GM20431 (cell line): ENCODE measurements around the gene TUBB3.
"Not testable (repeated sequence)": the region's sequence is repeated elsewhere in the genome, so short reads cannot be mapped to it uniquely, and the experiment has no call there.

Source experiments
- in situ Hi-C: fragments of 300-500 bp; cut with MseI, MboI; formaldehyde crosslinking; loops from one replicate; pipeline ENCODE4 v1.15.0; 2020; ENCODE audit warnings: low sequenced_read_pairs; ENCODE audit not compliant: unreplicated experiment

Gene TUBB3

GRCh38 chr16:89935620-89936019, 12.5 kb downstream of the TUBB3 start:
- in situ Hi-C loops: not testable (repeated sequence)

- in situ Hi-C loops: no loop called here
Measured at GRCh38 chr16:89936034-89936433, 12.9 kb downstream of the TUBB3 start.

- in situ Hi-C loops: no loop called here
Measured at GRCh38 chr16:89936508-89936907, 13.4 kb downstream of the TUBB3 start.

GRCh38 chr16:89936981-89937380, 13.8 kb downstream of the TUBB3 start:
- in situ Hi-C loops: no loop called here

GRCh38 chr16:89938175-89938885, 15.2 kb downstream of the TUBB3 start:
- in situ Hi-C loops: no loop called here

- in situ Hi-C loops: no loop called here
Measured at GRCh38 chr16:89944773-89945172, 21.6 kb downstream of the TUBB3 start.

DNA sequence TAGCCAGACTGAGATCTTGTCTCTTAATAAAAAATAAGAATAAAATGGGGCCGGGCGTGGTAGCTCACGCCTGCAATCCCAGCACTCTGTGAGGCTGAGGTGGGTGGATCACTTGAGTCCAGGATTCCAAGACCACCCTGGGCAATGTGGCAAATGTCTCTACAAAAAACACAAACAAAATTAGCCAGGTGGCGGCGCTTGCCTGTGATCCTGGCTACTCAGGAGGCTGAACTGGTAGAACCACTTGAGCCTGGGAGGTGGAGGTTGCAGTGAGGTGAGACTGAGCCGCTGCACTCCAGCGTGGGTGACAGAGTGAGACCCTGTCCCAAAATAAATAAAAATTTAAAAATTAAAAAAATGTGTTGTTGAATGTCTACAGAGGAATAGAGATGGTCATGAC, 22.5 kb downstream of the TUBB3 start:
- in situ Hi-C loops: no loop called here

DNA sequence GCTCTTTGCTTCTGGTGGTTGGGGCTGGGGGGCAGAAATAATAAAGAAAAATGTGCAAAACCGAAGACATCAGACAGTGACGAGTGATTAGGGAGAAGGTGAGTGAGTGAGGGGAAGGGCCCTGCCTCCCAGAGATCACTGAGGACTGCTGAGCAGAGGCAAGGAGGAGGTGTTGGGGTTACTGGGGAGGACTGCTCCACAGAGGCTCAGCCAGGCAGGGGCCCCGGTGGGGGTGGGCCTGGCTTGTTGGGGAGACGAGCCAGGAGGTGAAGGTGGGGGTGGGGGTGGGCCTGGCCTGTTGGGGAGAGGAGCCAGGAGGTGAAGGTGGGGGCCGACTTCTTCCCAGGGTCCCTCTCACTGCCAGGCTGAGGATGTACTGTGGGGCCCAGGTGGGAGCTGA, 23.4 kb downstream of the TUBB3 start:
- in situ Hi-C loops: no loop called here

DNA sequence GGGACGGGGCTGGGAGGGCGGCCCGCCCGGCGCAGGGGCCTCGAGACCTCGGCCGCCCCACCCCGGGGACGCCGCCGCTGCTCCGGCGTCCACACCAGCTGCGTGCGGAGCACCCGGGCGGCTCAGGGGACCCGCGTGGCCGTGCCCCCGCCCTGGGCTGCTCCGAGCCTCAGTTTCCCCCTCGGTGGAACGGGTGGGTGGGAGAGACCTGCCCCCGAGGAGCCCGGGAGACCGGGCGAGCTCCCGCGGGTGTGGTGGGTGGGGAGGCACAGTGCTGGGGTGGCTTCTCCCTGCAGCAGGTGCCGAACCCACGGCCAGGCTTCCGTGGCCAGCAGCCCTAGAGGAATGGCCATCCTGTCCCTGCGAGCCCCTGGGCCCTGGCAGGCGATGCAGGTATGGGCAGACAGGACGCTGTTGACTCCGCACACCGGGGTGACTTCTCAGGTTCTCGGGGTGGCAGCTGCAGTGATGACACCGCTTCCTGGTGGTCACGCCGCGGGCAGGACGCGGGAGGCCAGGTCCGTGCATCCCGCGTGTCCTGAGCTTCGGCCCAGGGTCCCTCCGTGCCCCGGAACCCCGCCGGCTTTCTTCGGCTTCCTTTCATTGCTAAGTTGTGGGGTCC, 26.1 kb downstream of the TUBB3 start:
- in situ Hi-C loops: no loop called here

GRCh38 chr16:89949756-89950155, 26.6 kb downstream of the TUBB3 start:
- in situ Hi-C loops: no loop called here

GRCh38 chr16:89951509-89951908, 28.4 kb downstream of the TUBB3 start:
- in situ Hi-C loops: no loop called here

GRCh38 chr16:89952049-89952448, 28.9 kb downstream of the TUBB3 start:
- in situ Hi-C loops: no loop called here

DNA sequence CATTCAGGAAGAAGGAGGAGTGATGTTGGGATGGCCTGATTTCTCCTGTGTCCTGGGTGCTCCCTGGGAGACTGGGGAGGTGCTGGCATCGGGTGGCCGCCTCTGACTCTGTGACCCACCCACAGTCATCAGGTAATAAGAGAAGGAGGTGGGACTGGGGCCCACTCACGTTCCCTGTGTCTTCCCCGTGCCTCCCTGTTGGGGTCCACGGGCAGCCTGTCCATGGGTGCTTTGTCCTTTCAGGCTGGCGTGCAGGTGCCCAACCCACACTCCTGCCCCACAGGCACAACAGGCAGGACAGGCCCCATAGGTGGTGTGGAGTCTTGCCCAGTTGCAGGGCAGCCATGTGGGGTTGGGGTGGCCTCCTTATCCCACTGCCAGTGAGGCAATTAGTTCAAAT, 29.4 kb downstream of the TUBB3 start:
- in situ Hi-C loops: no loop called here

DNA sequence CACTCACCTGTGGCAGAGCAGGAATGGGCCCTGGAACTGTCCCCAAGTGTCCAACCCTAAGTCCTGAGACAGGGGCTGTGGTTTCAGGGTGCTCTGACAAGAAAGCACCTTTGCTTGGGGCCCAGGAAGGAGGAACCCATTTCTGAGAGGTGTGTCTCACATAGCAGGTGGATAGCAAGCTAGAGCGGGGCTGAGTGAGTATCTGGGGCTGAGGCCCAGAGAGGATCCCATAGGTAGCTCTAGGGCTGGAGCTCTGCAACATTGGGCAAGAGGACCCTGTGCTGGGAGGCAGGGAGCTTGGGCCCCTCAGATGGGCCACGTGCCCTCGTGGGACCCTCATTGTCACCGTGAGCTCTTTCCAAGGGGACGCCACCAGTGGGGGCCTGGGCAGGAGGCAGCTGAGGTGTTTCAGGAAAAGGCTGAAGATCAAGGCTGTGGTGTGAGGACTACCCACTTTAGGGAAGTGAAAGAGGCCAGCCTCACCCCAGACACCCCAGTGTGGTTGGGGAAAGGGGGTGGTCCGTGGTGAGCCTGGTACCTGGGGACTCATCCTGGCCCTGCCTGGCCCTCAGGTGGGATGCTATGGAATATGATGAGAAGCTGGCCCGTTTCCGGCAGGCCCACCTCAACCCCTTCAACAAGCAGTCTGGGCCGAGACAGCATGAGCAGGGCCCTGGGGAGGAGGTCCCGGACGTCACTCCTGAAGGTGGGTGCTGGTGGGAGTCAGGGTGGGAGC, 30.7 kb downstream of the TUBB3 start:
- in situ Hi-C loops: no loop called here

DNA sequence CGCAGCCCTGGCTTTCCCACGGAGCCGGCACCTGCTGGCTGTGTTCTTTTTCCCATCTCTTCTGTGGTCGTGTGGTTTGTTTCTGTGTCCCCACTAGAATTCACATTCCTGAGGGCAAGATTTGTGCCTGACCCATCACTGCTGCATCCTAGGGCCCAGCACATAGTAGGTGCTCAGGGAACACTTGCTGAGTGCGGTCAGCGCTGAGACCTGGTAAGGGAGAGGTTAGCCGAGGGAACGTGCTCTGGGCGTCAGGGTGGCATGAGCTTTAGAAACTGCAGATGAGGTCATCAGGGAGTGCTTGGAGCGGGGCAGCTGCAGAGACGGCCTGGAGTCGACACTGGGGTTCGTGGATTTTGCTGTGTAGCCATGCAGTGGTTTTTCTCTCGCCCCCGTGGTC, 31.3 kb downstream of the TUBB3 start:
- in situ Hi-C loops: no loop called here

- in situ Hi-C loops: no loop called here
Measured at GRCh38 chr16:89955001-89955685, 32.0 kb downstream of the TUBB3 start.

- in situ Hi-C loops: no loop called here
Measured at GRCh38 chr16:89956505-89957215, 33.5 kb downstream of the TUBB3 start.

GRCh38 chr16:89957216-89957785, 34.2 kb downstream of the TUBB3 start:
- in situ Hi-C loops: no loop called here

GRCh38 chr16:89958068-89958467, 34.9 kb downstream of the TUBB3 start:
- in situ Hi-C loops: no loop called here

GRCh38 chr16:89958596-89958995, 35.5 kb downstream of the TUBB3 start:
- in situ Hi-C loops: no loop called here
